GM12864 (cell line): ENCODE measurements around the gene MGAT5.
"Not testable (repeated sequence)": the region's sequence is repeated elsewhere in the genome, so short reads cannot be mapped to it uniquely, and the experiment has no call there.

Experiments
- DNase-seq: peaks from one replicate; pipeline ENCODE4 v3.0.0-alpha.2; 2011; ENCODE audit warnings: low read depth
- H3K4me3 ChIP-seq: 2 replicates; pipeline ENCODE4 v1.5.1; 2011; ENCODE audit warnings: mild to moderate bottlenecking, low read depth, low read length, control low read depth
- TF ChIP-seq, protein P1 (sequence below): IDR thresholded peaks from 2 replicates; pipeline ENCODE4 v1.5.1; 2011; ENCODE audit warnings: low read depth, mild to moderate bottlenecking, moderate library complexity, low read length, control low read depth, inconsistent platforms; ENCODE audit errors: missing control alignments

The MGAT5 gene

GRCh38 chr2:134469516-134470115 lies 215.7 kb downstream of the MGAT5 start:
- TF ChIP-seq, protein P1, sequence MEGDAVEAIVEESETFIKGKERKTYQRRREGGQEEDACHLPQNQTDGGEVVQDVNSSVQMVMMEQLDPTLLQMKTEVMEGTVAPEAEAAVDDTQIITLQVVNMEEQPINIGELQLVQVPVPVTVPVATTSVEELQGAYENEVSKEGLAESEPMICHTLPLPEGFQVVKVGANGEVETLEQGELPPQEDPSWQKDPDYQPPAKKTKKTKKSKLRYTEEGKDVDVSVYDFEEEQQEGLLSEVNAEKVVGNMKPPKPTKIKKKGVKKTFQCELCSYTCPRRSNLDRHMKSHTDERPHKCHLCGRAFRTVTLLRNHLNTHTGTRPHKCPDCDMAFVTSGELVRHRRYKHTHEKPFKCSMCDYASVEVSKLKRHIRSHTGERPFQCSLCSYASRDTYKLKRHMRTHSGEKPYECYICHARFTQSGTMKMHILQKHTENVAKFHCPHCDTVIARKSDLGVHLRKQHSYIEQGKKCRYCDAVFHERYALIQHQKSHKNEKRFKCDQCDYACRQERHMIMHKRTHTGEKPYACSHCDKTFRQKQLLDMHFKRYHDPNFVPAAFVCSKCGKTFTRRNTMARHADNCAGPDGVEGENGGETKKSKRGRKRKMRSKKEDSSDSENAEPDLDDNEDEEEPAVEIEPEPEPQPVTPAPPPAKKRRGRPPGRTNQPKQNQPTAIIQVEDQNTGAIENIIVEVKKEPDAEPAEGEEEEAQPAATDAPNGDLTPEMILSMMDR: no peak
- no peak for DNase-seq
- no peak overlapping the region for H3K4me3 ChIP-seq

- TF ChIP-seq, protein P1: no peak
- no peak overlapping the region for H3K4me3 ChIP-seq
Observed at GRCh38 chr2:134470561-134471168, 216.8 kb downstream of the MGAT5 start.

GRCh38 chr2:134476982-134477381 lies 223.1 kb downstream of the MGAT5 start:
- DNase-seq, H3K4me3 ChIP-seq: not testable (repeated sequence)

More at GRCh38 chr2:134470561-134471168, 216.8 kb downstream of the MGAT5 start:
- DNase-seq: no peak

DNA sequence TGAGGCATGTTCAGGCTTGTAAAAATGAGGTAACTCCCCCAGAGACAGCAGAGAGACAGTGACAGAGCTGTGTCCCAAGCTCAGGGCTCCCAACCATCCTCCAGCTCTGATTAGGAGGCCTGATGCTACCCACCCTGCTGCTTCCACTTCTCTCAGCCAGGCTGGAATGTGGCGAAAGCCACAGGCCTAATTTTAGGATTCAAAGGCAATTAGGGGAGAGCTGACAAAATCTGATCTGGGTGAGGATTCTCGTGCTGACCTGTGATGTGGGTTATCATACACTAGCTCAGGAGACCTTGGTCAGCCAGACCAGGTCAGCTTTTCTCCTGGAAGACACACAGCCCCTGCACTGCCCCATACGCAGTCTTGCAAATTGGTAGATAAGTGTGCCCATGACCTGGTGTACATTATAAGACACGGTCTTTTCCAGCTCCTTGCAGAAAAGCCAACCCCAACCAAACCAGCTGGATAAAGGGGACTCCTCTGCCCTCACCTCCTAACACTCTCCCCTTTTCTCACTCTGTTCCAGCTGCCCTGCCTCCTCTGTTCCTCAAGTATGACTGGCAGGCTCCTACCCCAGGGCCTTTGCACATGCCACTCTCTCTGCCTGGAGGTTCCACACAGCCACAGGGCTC lies 225.9 kb downstream of the MGAT5 start:
- TF ChIP-seq, protein P1: no peak
- DNase-seq: no peak
- H3K4me3 ChIP-seq: no peak overlapping the region

GRCh38 chr2:134482131-134482723 lies 228.4 kb downstream of the MGAT5 start:
- DNase-seq: no peak
- no peak overlapping the region for H3K4me3 ChIP-seq
- TF ChIP-seq, protein P1: no peak

DNA sequence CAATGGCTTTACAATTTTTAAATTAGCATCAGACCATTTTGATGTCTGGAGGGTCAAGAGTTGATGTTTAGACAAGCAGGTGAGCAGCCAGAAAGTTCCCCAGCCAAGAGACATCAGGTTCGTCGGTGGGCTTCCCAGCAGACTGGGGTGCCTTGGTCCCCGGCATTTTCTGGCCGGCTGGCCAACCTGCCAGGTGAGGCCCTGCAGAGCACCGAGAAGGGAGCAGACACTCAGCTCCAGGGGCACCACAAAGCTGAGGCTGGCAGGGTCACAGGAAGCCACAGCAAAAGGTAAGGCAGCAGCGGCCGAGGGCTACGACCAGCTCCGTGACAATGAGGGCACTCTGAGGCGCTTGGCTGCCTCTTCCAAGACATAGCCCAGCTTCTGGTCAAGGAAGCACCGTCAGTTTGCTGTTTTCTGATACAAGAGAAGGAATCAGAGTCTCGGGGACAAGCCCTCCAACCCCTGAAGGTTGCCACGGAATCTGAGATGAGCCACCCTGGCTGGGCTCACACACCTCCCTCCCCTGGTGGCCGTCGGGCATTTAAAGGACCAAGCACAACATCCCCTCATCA lies 229.0 kb downstream of the MGAT5 start:
- TF ChIP-seq, protein P1: no peak
- DNase-seq: no peak
- H3K4me3 ChIP-seq: no peak overlapping the region

GRCh38 chr2:134489732-134490384 lies 236.0 kb downstream of the MGAT5 start:
- H3K4me3 ChIP-seq: no peak overlapping the region
- TF ChIP-seq, protein P1: no peak
- no peak for DNase-seq
